Kidney epithelial cell (primary cell): ENCODE measurements around the gene ATP2A3. TPM values are rescaled to one million over a fixed set of nuclear protein-coding genes. Genes with fewer than 3 reads are reported as not detected.

ENCODE experiments used
- DNase-seq: peaks from one replicate; pipeline ENCODE4 v3.0.0-alpha.2; 2010; ENCODE audit warnings: low read depth
- H3K27me3 ChIP-seq: 2 replicates; pipeline ENCODE4 v1.6.0; 2011; ENCODE audit warnings: low read length; ENCODE audit not compliant: control insufficient read depth, insufficient read depth
- H3K36me3 ChIP-seq: 2 replicates; pipeline ENCODE4 v1.5.1; 2011; ENCODE audit warnings: low read length; ENCODE audit not compliant: control insufficient read depth, insufficient read depth
- H3K4me3 ChIP-seq: 2 replicates; pipeline ENCODE4 v1.5.1; 2011; ENCODE audit warnings: low read depth, mild to moderate bottlenecking, control low read depth, low read length
- total RNA-seq: library from RNA; depleted of rRNA; stranded (reverse); fragments of >200 nt; gene quantifications from 2 replicates; pipeline ENCODE4 v1.2.3, GENCODE V29; 2015
- TF ChIP-seq, protein P1 (sequence below): IDR thresholded peaks from 2 replicates; pipeline ENCODE4 v1.5.1; 2011; ENCODE audit warnings: mild to moderate bottlenecking, moderate library complexity, low read length, control low read depth, inconsistent platforms; ENCODE audit not compliant: insufficient read depth, poor library complexity, severe bottlenecking

ATP2A3 gene
- total RNA-seq, 1 donor from 2014 or later: 11.1 TPM

DNA sequence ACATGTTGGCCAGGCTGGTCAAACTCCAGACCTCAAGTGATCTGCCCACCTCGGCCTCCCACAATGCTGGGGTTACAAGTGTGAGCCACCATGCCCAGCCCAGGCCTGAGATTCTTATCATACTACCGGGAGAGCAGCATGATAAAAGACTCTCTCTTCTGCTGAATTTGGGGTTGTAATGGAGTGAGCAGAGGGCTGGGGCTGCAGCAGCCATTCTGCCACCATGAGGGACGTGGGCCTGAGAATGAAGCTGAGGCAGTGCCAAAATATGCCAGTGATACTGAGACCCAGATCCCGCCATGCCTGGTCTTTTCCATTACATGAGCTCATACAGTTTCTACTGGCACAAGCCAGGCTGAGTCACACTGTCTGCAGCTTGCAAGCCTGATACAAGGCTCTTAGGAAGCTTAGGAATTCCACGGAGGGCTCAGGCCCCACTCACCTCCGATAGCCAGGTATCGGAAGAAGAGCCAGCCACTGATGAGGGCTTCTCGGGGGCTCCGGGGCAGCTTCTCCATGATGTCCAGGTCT lies 28.3 kb downstream of the ATP2A3 start:
- TF ChIP-seq, protein P1, sequence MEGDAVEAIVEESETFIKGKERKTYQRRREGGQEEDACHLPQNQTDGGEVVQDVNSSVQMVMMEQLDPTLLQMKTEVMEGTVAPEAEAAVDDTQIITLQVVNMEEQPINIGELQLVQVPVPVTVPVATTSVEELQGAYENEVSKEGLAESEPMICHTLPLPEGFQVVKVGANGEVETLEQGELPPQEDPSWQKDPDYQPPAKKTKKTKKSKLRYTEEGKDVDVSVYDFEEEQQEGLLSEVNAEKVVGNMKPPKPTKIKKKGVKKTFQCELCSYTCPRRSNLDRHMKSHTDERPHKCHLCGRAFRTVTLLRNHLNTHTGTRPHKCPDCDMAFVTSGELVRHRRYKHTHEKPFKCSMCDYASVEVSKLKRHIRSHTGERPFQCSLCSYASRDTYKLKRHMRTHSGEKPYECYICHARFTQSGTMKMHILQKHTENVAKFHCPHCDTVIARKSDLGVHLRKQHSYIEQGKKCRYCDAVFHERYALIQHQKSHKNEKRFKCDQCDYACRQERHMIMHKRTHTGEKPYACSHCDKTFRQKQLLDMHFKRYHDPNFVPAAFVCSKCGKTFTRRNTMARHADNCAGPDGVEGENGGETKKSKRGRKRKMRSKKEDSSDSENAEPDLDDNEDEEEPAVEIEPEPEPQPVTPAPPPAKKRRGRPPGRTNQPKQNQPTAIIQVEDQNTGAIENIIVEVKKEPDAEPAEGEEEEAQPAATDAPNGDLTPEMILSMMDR: no peak
- DNase-seq: peak; percentile 42
- Histone ChIP-seq H3K36me3 (no peaks in the 10 kb centered on the region), H3K4me3 (no peak overlapping the region), H3K27me3 (no peaks in the 10 kb centered on the region)

DNA sequence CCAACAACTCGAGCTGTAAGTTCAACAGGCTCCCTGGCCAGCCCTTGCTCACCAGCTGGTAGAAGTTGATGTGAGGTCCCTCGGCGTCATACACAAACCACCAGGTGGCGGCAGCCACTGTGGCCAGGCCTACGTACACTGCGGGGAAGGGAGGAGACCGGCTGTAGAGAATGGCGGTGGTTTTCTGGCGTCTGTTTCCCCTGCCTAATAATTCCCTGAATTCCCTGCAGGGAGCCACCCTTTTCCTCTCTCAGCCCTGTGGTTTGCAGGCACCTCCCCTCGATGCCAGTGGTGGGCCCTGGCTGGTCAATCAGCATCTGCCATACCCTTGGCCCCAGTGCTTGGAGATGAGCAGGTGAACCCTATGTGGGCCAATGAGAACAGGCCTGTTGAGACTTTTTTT lies 29.1 kb downstream of the ATP2A3 start:
- Histone ChIP-seq H3K4me3 (no peak overlapping the region), H3K36me3 (no peaks in the 10 kb centered on the region), H3K27me3 (no peaks in the 10 kb centered on the region)
- TF ChIP-seq, protein P1: peak; percentile 83
- peak; percentile 21 for DNase-seq

DNA sequence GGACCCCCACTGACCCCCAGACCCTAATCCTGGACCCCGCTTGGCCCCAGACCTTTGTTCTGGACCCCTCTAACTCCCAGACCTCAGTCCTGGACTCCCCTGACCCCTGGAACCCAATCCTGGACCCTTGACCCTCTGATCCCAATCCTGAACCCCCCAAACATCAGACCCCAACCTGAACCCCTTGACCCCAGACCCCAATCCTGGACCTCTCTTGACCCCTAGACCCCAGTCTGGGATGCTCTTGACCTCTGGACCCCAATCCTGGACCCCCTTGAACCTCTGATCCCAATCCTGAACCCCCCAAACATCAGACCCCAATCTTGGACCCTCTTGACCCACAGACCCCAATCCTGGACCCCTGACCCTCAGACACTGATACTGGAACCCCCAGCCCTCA lies 34.5 kb downstream of the ATP2A3 start:
- TF ChIP-seq, protein P1: no peak
- H3K36me3 ChIP-seq: no peaks in the 10 kb centered on the region
- DNase-seq: no peak
- no peak overlapping the region for H3K4me3 ChIP-seq
- peaks cover 8% of the 10 kb centered on the region for H3K27me3 ChIP-seq

DNA sequence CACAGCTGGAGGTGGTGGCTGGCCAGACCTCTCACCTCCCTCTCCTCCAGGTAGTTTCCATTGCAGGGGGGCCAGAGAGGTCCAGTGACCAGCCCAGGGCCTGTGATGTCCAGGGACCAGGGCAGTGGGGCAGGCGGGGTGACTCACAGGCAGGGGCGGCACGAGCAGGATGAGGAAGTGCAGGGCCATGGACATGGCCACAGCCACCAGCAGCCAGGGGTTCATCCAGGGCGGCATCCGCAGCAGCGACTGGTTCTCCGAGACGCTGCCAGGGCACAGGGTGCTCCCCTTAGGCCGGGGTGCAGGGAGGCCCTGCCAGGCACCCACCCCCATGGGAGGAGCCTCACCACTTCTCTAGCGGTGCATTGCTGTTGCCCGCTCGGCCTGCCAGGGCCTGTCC lies 35.1 kb downstream of the ATP2A3 start:
- H3K36me3 ChIP-seq: no peaks in the 10 kb centered on the region
- DNase-seq: no peak
- peaks cover 13% of the 10 kb centered on the region for H3K27me3 ChIP-seq
- TF ChIP-seq, protein P1: no peak
- no peak overlapping the region for H3K4me3 ChIP-seq

DNA sequence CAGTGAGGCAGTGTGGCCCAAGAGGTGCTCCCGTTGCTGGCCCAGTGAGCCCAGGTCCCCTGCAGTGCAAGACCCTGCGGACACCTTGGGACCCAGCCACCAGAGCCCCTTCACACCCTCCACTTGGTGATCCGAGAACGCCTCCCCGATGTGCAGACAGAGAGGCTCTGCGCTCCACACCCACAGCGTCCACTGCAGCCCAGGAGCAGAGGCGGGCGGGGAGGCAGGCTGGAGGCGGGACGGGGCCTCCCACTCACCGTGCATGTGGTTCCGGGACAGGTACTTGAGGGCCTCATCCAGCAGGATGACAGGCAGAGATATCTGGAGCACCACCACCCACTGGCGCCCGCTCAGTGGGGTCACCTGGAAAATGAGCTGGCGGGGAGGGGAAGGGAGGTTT lies 35.8 kb downstream of the ATP2A3 start:
- Histone ChIP-seq H3K36me3 (no peaks in the 10 kb centered on the region), H3K27me3 (peaks cover 21% of the 10 kb centered on the region), H3K4me3 (no peak overlapping the region)
- no peak for DNase-seq
- TF ChIP-seq, protein P1: no peak

DNA sequence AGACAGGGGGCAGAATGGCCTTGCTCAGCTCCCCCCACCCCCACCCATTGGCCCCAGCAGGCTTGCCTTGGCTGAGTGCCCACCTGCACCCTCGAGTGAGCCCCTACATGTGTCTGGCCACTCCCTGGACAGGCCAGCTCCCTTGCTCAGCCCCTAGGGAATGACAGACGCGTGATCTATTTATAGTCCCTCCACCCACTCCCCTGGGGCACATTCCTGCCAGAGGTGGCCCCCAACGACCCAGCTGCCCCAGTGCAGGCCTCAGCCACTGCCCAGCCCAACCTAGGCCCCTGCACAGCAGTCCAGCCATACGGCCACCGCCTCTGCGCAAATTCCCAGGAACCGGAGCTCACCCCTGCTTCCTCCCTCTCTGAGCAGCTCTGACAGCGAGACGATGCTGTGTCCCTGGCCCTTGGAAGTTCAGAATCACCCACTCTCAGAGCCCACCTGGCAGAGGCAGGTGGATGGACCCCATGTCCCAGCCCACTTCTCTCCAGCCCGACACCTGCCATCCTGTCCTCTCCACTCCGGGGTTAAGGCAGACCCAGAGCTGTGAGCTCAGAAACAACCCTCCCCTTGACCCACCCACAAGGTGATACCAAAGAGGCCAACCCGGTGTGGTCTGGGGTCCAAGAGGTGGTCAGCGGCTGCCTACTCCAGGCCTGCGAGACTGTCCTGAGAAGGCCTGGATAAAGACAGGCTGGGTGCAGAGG lies 36.5 kb downstream of the ATP2A3 start:
- peaks cover 21% of the 10 kb centered on the region for H3K27me3 ChIP-seq
- TF ChIP-seq, protein P1: no peak
- no peak for DNase-seq
- no peaks in the 10 kb centered on the region for H3K36me3 ChIP-seq
- H3K4me3 ChIP-seq: no peak overlapping the region
